Measurements from ENCODE around the gene NUP98.

GRCh38 chr11:3837793-3838192, 40.4 kb upstream of the NUP98 start:
- TF ChIP-seq, protein P1, sequence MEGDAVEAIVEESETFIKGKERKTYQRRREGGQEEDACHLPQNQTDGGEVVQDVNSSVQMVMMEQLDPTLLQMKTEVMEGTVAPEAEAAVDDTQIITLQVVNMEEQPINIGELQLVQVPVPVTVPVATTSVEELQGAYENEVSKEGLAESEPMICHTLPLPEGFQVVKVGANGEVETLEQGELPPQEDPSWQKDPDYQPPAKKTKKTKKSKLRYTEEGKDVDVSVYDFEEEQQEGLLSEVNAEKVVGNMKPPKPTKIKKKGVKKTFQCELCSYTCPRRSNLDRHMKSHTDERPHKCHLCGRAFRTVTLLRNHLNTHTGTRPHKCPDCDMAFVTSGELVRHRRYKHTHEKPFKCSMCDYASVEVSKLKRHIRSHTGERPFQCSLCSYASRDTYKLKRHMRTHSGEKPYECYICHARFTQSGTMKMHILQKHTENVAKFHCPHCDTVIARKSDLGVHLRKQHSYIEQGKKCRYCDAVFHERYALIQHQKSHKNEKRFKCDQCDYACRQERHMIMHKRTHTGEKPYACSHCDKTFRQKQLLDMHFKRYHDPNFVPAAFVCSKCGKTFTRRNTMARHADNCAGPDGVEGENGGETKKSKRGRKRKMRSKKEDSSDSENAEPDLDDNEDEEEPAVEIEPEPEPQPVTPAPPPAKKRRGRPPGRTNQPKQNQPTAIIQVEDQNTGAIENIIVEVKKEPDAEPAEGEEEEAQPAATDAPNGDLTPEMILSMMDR (IDR thresholded peaks at IDR 0.05): no peak
- no peak for TF ChIP-seq POLR2A (IDR thresholded peaks at IDR 0.05)

Measured in right lobe of liver (tissue), 4 donors.